ENCODE measurements around the gene PRKAR2B.

DNA sequence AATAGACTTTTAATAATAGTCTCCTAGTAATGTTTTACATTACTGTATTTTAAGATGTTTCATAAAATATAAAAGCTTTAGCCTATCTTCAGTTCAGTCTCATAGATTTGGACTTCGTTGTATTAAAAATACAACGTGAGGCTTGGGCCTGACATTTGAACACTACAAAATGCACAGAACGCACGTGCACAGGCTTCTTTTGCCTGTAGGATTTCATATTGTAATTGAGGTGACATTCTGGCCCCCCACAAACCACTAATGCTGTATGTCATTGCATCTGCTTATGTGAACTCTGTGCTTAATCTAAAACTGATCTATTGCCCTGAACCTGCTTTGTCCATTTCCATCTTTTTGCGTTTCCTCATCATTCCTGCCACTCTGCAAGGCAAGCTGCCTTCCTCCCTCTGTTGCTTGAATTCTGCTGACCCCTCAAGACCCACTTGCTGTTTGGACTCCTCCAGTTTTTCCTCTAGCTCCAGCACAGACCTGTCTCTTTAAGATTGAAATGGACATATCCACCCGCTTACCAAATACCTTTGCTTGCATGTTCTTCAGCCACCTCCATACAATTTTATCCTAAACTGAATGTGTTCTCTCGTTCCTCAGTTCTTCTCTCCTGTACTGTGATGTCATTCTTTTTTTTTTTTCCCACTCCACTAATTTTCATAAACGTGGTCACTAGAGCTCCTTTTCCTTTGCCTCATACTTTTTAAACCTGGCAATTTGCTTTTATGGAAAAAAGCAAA lies 12.4 kb downstream of the PRKAR2B start:
- TF ChIP-seq, protein P1, sequence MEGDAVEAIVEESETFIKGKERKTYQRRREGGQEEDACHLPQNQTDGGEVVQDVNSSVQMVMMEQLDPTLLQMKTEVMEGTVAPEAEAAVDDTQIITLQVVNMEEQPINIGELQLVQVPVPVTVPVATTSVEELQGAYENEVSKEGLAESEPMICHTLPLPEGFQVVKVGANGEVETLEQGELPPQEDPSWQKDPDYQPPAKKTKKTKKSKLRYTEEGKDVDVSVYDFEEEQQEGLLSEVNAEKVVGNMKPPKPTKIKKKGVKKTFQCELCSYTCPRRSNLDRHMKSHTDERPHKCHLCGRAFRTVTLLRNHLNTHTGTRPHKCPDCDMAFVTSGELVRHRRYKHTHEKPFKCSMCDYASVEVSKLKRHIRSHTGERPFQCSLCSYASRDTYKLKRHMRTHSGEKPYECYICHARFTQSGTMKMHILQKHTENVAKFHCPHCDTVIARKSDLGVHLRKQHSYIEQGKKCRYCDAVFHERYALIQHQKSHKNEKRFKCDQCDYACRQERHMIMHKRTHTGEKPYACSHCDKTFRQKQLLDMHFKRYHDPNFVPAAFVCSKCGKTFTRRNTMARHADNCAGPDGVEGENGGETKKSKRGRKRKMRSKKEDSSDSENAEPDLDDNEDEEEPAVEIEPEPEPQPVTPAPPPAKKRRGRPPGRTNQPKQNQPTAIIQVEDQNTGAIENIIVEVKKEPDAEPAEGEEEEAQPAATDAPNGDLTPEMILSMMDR (IDR thresholded peaks at IDR 0.05; ENCODE audit: low read depth, low read length, missing input control), result no peak
- no peak for TF ChIP-seq SP1 (IDR thresholded peaks at IDR 0.05)
- TF ChIP-seq RAD21 (IDR thresholded peaks at IDR 0.05), result no peak
- no peak for TF ChIP-seq HNF4A (conservative IDR thresholded peaks at IDR 0.05)
- TF ChIP-seq, protein P2, sequence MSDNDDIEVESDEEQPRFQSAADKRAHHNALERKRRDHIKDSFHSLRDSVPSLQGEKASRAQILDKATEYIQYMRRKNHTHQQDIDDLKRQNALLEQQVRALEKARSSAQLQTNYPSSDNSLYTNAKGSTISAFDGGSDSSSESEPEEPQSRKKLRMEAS (IDR thresholded peaks at IDR 0.05), result no peak
- TF ChIP-seq YY1 (IDR thresholded peaks at IDR 0.05), result no peak
- TF ChIP-seq GABPA (IDR thresholded peaks at IDR 0.05 in 1 of 2, conservative IDR thresholded peaks at IDR 0.05 in 1 of 2), result no peak
- TF ChIP-seq, protein P3, sequence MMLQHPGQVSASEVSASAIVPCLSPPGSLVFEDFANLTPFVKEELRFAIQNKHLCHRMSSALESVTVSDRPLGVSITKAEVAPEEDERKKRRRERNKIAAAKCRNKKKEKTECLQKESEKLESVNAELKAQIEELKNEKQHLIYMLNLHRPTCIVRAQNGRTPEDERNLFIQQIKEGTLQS (IDR thresholded peaks at IDR 0.05), result no peak
- no peak for TF ChIP-seq TAF1 (conservative IDR thresholded peaks at IDR 0.05)
- TF ChIP-seq RXRA (IDR thresholded peaks at IDR 0.05), result no peak
- TF ChIP-seq, protein P4, sequence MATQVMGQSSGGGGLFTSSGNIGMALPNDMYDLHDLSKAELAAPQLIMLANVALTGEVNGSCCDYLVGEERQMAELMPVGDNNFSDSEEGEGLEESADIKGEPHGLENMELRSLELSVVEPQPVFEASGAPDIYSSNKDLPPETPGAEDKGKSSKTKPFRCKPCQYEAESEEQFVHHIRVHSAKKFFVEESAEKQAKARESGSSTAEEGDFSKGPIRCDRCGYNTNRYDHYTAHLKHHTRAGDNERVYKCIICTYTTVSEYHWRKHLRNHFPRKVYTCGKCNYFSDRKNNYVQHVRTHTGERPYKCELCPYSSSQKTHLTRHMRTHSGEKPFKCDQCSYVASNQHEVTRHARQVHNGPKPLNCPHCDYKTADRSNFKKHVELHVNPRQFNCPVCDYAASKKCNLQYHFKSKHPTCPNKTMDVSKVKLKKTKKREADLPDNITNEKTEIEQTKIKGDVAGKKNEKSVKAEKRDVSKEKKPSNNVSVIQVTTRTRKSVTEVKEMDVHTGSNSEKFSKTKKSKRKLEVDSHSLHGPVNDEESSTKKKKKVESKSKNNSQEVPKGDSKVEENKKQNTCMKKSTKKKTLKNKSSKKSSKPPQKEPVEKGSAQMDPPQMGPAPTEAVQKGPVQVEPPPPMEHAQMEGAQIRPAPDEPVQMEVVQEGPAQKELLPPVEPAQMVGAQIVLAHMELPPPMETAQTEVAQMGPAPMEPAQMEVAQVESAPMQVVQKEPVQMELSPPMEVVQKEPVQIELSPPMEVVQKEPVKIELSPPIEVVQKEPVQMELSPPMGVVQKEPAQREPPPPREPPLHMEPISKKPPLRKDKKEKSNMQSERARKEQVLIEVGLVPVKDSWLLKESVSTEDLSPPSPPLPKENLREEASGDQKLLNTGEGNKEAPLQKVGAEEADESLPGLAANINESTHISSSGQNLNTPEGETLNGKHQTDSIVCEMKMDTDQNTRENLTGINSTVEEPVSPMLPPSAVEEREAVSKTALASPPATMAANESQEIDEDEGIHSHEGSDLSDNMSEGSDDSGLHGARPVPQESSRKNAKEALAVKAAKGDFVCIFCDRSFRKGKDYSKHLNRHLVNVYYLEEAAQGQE (IDR thresholded peaks at IDR 0.05), result no peak
- TF ChIP-seq EGR1 (IDR thresholded peaks at IDR 0.05; ENCODE audit: low read depth in 2 of 2), result no peak
- TF ChIP-seq JUND (IDR thresholded peaks at IDR 0.05), result no peak
- TF ChIP-seq FOXA2 (IDR thresholded peaks at IDR 0.05), result no peak
